CD4-positive, alpha-beta T cell (primary cell): ENCODE results near the gene NIPAL4. TPM values are rescaled to one million over a fixed set of nuclear protein-coding genes. Genes with fewer than 3 reads are reported as not detected.

Experiments
- ATAC-seq: fragments of 200-7000 bp; cut with Tn5 transposase; one replicate; pipeline ENCODE4 v1.10.0; 2022; ENCODE audit warnings: mild to moderate bottlenecking; ENCODE audit not compliant: poor library complexity
- CTCF ChIA-PET: fragments of 350-600 bp; sonication (Branson Sonifier 250); formaldehyde crosslinking; loops from one replicate; lab custom pipeline; 2021; ENCODE audit warnings: antibody characterized with exemption, inconsistent platforms; lab: Charles Lee
- POLR2A ChIA-PET: fragments of 350-600 bp; sonication (Branson Sonifier 250); formaldehyde crosslinking; loops from one replicate; lab custom pipeline; 2021; ENCODE audit warnings: antibody characterized with exemption, inconsistent platforms; lab: Charles Lee
- DNase-seq, 14 experiments: peaks; one replicate each; pipeline ENCODE4 v3.0.0-alpha.2; 2013 to 2020; ENCODE audit warnings: mixed read lengths in 2 of 14
- H3K27ac ChIP-seq, 2 donors: one replicate each; pipeline versions ENCODE4 v1.5.1 to v1.7.0; 2013; ENCODE audit warnings: low read length in 2 of 2, low read depth in 1 of 2, mild to moderate bottlenecking in 1 of 2
- H3K27me3 ChIP-seq, 2 experiments: 1 replicate in 1 of 2; 2 replicates in 1 of 2; pipeline versions ENCODE4 v1.6.1 to v1.7.0; 2013; ENCODE audit warnings: low read length in 2 of 2, control low read depth in 1 of 2, mild to moderate bottlenecking in 1 of 2, moderate library complexity in 1 of 2; ENCODE audit not compliant: insufficient read depth in 2 of 2, control insufficient read depth in 1 of 2
- H3K36me3 ChIP-seq: one replicate; pipeline ENCODE4 v1.6.1; 2013; ENCODE audit warnings: low read length, control low read depth; ENCODE audit not compliant: insufficient read depth
- H3K4me1 ChIP-seq: one replicate; pipeline ENCODE4 v1.6.1; 2013; ENCODE audit warnings: low read length, control low read depth; ENCODE audit not compliant: insufficient read depth
- H3K4me3 ChIP-seq: one replicate; pipeline ENCODE4 v1.5.1; 2013; ENCODE audit warnings: mild to moderate bottlenecking, low read length, moderate library complexity
- H3K9me3 ChIP-seq, 2 experiments: 1 replicate in 1 of 2; 2 replicates in 1 of 2; pipeline versions ENCODE4 v1.6.1 to v1.7.0; 2013; ENCODE audit warnings: low read length in 2 of 2, mild to moderate bottlenecking in 2 of 2, control low read depth in 1 of 2, moderate library complexity in 1 of 2; ENCODE audit not compliant: control insufficient read depth in 1 of 2, insufficient read depth in 1 of 2
- H3K27ac Mint-ChIP-seq: one replicate; pipeline ENCODE4 v1.8.0; 2020; ENCODE audit warnings: mixed read lengths
- H3K27me3 Mint-ChIP-seq: one replicate; pipeline ENCODE4 v1.8.0; 2021; ENCODE audit warnings: mixed read lengths
- H3K36me3 Mint-ChIP-seq: one replicate; pipeline ENCODE4 v1.8.0; 2021; ENCODE audit warnings: low read depth, mixed read lengths
- H3K4me1 Mint-ChIP-seq: one replicate; pipeline ENCODE4 v1.8.0; 2021; ENCODE audit warnings: low read depth, mixed read lengths
- H3K4me3 Mint-ChIP-seq: one replicate; pipeline ENCODE4 v1.8.0; 2020; ENCODE audit warnings: mild to moderate bottlenecking, mixed read lengths
- H3K9me3 Mint-ChIP-seq: one replicate; pipeline ENCODE4 v1.8.0; 2020; ENCODE audit warnings: mixed read lengths
- CTCF ChIP-seq: fragments of 200-600 bp; IDR thresholded peaks from one replicate; pipeline ENCODE4 v1.8.0; 2022; ENCODE audit warnings: antibody characterized with exemption, mild to moderate bottlenecking
- intact Hi-C, 2 experiments: fragments of 100-400 bp; cut with DNase I in 1 of 2; cut with micrococcal nuclease in 1 of 2; formaldehyde crosslinking; loops; one replicate each; pipeline versions ENCODE4 v1.15.1 to v1.9.0; 2023 to 2025; cut with DNase I, micrococcal nuclease
- total RNA-seq, 174 experiments: library from RNA in 2 of 174; stranded (reverse) in 2 of 174; gene quantifications; one replicate each; pipeline ENCODE4 v1.2.3 and lab custom pipeline; 2021 to 2026

NIPAL4 gene
- total RNA-seq, 2 experiments from 2014 or later: 0.16 to 0.45 TPM

- no peak overlapping the region for H3K4me3 Mint-ChIP-seq
- H3K27ac ChIP-seq: no peak overlapping the region
- H3K9me3 Mint-ChIP-seq: no peaks in the 10 kb centered on the region
- ATAC-seq: no peak
- no peaks in the 10 kb centered on the region for H3K4me1 Mint-ChIP-seq
- no peaks in the 10 kb centered on the region for H3K27me3 ChIP-seq
- no peak overlapping the region for H3K4me3 ChIP-seq
- no peaks in the 10 kb centered on the region for H3K9me3 ChIP-seq
- intact Hi-C loops: loop anchor here (5.0 to 10.0 kb wide), 2 partner anchors 46 to 343 kb away; no protein-coding TSS in a partner anchor
- H3K36me3 ChIP-seq: peaks cover 52% of the 10 kb centered on the region
- ChIA-PET CTCF (no interaction called here), POLR2A (no interaction called here)
- no peak for DNase-seq
- peaks cover 27% of the 10 kb centered on the region for H3K36me3 Mint-ChIP-seq
- H3K27ac Mint-ChIP-seq: no peak overlapping the region
- no peak for TF ChIP-seq CTCF
- H3K4me1 ChIP-seq: peaks cover 30% of the 10 kb centered on the region
- no peaks in the 10 kb centered on the region for H3K27me3 Mint-ChIP-seq
Observed at GRCh38 chr5:157477814-157478494, 17.9 kb downstream of the NIPAL4 start.

- H3K27me3 ChIP-seq: no peaks in the 10 kb centered on the region
- intact Hi-C loops: loop anchor here (5.0 to 10.0 kb wide), 2 partner anchors 46 to 344 kb away; no protein-coding TSS in a partner anchor
- Mint-ChIP-seq H3K27ac (peak overlapping the region; percentile 27), H3K4me1 (no peaks in the 10 kb centered on the region), H3K27me3 (no peaks in the 10 kb centered on the region), H3K9me3 (no peaks in the 10 kb centered on the region), H3K36me3 (peaks cover 32% of the 10 kb centered on the region), H3K4me3 (no peak overlapping the region)
- H3K4me3 ChIP-seq: no peak overlapping the region
- peaks cover 59% of the 10 kb centered on the region for H3K36me3 ChIP-seq
- no peak overlapping the region for H3K27ac ChIP-seq
- H3K4me1 ChIP-seq: peaks cover 30% of the 10 kb centered on the region
- H3K9me3 ChIP-seq: no peaks in the 10 kb centered on the region
- DNase-seq (no peak), ATAC-seq (no peak)
- ChIA-PET POLR2A (no interaction called here), CTCF (no interaction called here)
- no peak for TF ChIP-seq CTCF
Observed at GRCh38 chr5:157478726-157479125, 18.7 kb downstream of the NIPAL4 start.

GRCh38 chr5:157479166-157479565 is 19.2 kb downstream of the NIPAL4 start:
- H3K9me3 Mint-ChIP-seq: no peaks in the 10 kb centered on the region
- no peak overlapping the region for H3K4me3 Mint-ChIP-seq
- H3K27me3 Mint-ChIP-seq: no peaks in the 10 kb centered on the region

More at GRCh38 chr5:157479166-157479565, 19.2 kb downstream of the NIPAL4 start:
- CTCF ChIA-PET: no interaction called here
- TF ChIP-seq CTCF: no peak
- Histone ChIP-seq H3K36me3 (peaks cover 62% of the 10 kb centered on the region), H3K4me3 (no peak overlapping the region), H3K27ac (no peak overlapping the region), H3K9me3 (no peaks in the 10 kb centered on the region), H3K27me3 (no peaks in the 10 kb centered on the region), H3K4me1 (peaks cover 30% of the 10 kb centered on the region)
- DNase-seq: no peak
- no peaks in the 10 kb centered on the region for H3K4me1 Mint-ChIP-seq
- intact Hi-C loops: loop anchor here (5.0 to 10.0 kb wide), 2 partner anchors 47 to 344 kb away; no protein-coding TSS in a partner anchor
- no peak for ATAC-seq
- peaks cover 32% of the 10 kb centered on the region for H3K36me3 Mint-ChIP-seq
- POLR2A ChIA-PET: no interaction called here
- H3K27ac Mint-ChIP-seq: peak overlapping the region; percentile 27
